GM18873 (cell line): ENCODE data around the gene ARHGAP22.
"Not testable (repeated sequence)": the region's sequence is repeated elsewhere in the genome, so short reads cannot be mapped to it uniquely, and the experiment has no call there.

Experiments used
- ATAC-seq: cut with Tn5 transposase; IDR thresholded peaks from one replicate; pipeline ENCODE4 v1.9.1; 2021; ENCODE audit warnings: mild to moderate bottlenecking, moderate library complexity, moderate number of reproducible peaks; ENCODE audit not compliant: unreplicated experiment, low FRiP score

Gene ARHGAP22

GRCh38 chr10:48442809-48443177, 162.1 kb downstream of the ARHGAP22 start:
- no peak for ATAC-seq

- ATAC-seq, result no peak
Observed at GRCh38 chr10:48442090-48442808, 162.6 kb downstream of the ARHGAP22 start.

GRCh38 chr10:48440771-48441170, 164.1 kb downstream of the ARHGAP22 start:
- no peak for ATAC-seq

GRCh38 chr10:48439581-48440041, 165.3 kb downstream of the ARHGAP22 start:
- ATAC-seq, result no peak

GRCh38 chr10:48439031-48439430, 165.8 kb downstream of the ARHGAP22 start:
- ATAC-seq, result no peak

- no peak for ATAC-seq
Observed at GRCh38 chr10:48437546-48437945, 167.3 kb downstream of the ARHGAP22 start.

- ATAC-seq, result no peak
Observed at GRCh38 chr10:48431871-48432270, 173.0 kb downstream of the ARHGAP22 start.

GRCh38 chr10:48430402-48430993, 174.4 kb downstream of the ARHGAP22 start:
- ATAC-seq, result no peak

GRCh38 chr10:48429309-48429708, 175.6 kb downstream of the ARHGAP22 start:
- no peak for ATAC-seq

GRCh38 chr10:48428896-48429295, 176.0 kb downstream of the ARHGAP22 start:
- no peak for ATAC-seq

- ATAC-seq, result no peak
Observed at GRCh38 chr10:48423884-48424283, 181.0 kb downstream of the ARHGAP22 start.

- ATAC-seq, result not testable (repeated sequence)
Observed at GRCh38 chr10:48421862-48422261, 183.0 kb downstream of the ARHGAP22 start.

GRCh38 chr10:48419714-48420113, 185.2 kb downstream of the ARHGAP22 start:
- no peak for ATAC-seq

GRCh38 chr10:48418189-48418788, 186.6 kb downstream of the ARHGAP22 start:
- no peak for ATAC-seq

- ATAC-seq, result no peak
Observed at GRCh38 chr10:48417374-48417773, 187.5 kb downstream of the ARHGAP22 start.

GRCh38 chr10:48416584-48417232, 188.2 kb downstream of the ARHGAP22 start:
- ATAC-seq, result no peak

GRCh38 chr10:48414778-48415177, 190.1 kb downstream of the ARHGAP22 start:
- ATAC-seq, result no peak

GRCh38 chr10:48414160-48414559, 190.7 kb downstream of the ARHGAP22 start:
- no peak for ATAC-seq

- no peak for ATAC-seq
Observed at GRCh38 chr10:48412933-48413332, 191.9 kb downstream of the ARHGAP22 start.

- no peak for ATAC-seq
Observed at GRCh38 chr10:48412081-48412480, 192.8 kb downstream of the ARHGAP22 start.

GRCh38 chr10:48411510-48411909, 193.4 kb downstream of the ARHGAP22 start:
- ATAC-seq, result no peak
